Right ventricle myocardium inferior (tissue), 1 donor: ENCODE measurements around the gene ZNF44. TPM values are rescaled to one million over a fixed set of nuclear protein-coding genes. Genes with fewer than 3 reads are reported as not detected.
A peak's percentile ranks its signal among the peaks of the same experiment; 100 is the strongest.
"Not testable (repeated sequence)": the region's sequence is repeated elsewhere in the genome, so short reads cannot be mapped to it uniquely, and the experiment has no call there.

Source experiments
- ATAC-seq: fragments of 200-7000 bp; cut with Tn5 transposase; one replicate; pipeline ENCODE4 v1.9.1; 2020; ENCODE audit warnings: mild to moderate bottlenecking, moderate library complexity
- DNase-seq: peaks from one replicate; pipeline ENCODE4 v3.0.0; 2021; ENCODE audit errors: missing footprints
- intact Hi-C: fragments of 100-400 bp; cut with DNase I; formaldehyde crosslinking; loops from one replicate; pipeline ENCODE4 v1.11.0; 2022
- long read RNA-seq: library from polyadenylated mRNA; unstranded; transcript quantifications from one replicate; pipeline ENCODE4 v2.0.0, GENCODE V29; 2021
- total RNA-seq: library from RNA; stranded (reverse); fragmentation: NEBNext Ultra II Directional; extraction: Animal tissue kit (Norgen Biotek cat#: 25700); gene quantifications from one replicate; pipeline ENCODE4 v1.2.1, GENCODE V29; 2021
- donor health status: DM: no; HTN: yes; CAD: no; lungs with severe emphysema.

ZNF44 gene
- 9.2 TPM for total RNA-seq
- long read RNA-seq, partial matches to known transcripts = 1 of 7 reads
- long read RNA-seq, other reads (novel, unspliced or antisense) = 4 of 7 reads

DNA sequence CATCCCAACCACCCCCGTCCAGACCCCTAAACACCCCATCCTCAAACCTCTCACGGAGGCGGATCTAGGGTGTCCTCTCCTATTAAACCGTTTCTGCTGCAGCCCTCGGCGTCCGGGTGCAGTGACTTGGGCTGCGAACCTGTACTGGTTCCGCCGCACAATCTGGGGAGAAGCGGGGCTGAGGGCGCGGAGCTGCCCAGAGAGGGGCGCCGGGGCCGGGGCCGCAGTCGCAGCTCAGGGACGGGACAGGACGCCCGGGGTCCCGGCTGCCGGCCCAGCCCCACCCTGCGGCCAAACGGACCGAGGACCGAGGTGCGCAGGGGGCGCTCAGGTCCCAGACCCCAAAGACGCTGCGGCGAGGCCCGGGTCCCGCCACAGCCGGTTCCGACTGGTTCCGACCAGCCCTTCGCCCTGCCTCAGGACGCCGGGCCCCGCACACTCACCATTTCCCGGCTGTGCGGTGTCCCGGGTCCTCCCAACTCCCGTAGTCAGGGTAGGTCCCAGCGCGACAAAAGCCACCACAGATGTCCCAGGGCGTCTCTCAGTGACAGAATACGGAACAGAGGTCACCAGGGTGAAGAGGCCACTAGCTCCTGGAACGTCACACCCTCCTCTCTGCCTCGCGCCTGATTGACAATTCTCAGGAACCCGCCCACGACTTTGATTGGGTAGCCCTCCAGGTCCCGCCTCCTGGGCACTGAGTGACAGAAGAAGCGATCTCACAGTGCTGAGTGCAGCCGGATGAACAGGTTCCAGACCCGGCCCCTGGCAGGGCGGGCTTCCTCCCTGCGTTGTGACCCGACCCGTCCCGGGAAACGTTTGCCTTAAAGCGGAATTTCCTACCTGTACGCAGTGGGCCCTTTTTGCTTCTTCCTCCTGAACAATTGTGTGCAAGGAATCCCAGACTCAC lies at the start of gene ZNF44:
ZNF44 (minus strand) TSS at position 635 of the 910 bp plus-strand sequence; CDS start at position 446, 189 bp downstream.
- ATAC-seq = peak; percentile 99
- intact Hi-C loops = loop anchor here (2.0 to 5.0 kb wide), 2 partner anchors 38 to 70 kb away; partner anchors contain the start of genes ZNF442 and ZNF563
- peak; percentile 98 for DNase-seq

GRCh38 chr19:12333162-12334159 lies 38.8 kb upstream of the ZNF44 start, which contains the start of gene ZNF563:
Gene ZNF563 (minus strand): TSS chr19:12333633. CDS start chr19:12333482, 151 bp downstream.
- intact Hi-C loops = loop anchor here (2.0 to 5.0 kb wide), 3 partner anchors 31 to 67 kb away; partner anchors contain the start of genes ZNF442 and ZNF799

GRCh38 chr19:12331211-12331941 lies 36.7 kb upstream of the ZNF44 start:
- intact Hi-C loops = loop anchor here (5.0 kb wide), 1 partner anchor 34 kb away; no protein-coding TSS in a partner anchor
- no peak for DNase-seq
- ATAC-seq = no peak

More at GRCh38 chr19:12333162-12334159, 38.8 kb upstream of the ZNF44 start, which contains the start of gene ZNF563:
- peak; percentile 99 for ATAC-seq
- peak; percentile 97 for DNase-seq

- ATAC-seq = no peak
- no peak for DNase-seq
- intact Hi-C loops = loop anchor here (5.0 kb wide), 1 partner anchor 33 kb away; no protein-coding TSS in a partner anchor
Measured at GRCh38 chr19:12330340-12330739, 35.7 kb upstream of the ZNF44 start.

DNA sequence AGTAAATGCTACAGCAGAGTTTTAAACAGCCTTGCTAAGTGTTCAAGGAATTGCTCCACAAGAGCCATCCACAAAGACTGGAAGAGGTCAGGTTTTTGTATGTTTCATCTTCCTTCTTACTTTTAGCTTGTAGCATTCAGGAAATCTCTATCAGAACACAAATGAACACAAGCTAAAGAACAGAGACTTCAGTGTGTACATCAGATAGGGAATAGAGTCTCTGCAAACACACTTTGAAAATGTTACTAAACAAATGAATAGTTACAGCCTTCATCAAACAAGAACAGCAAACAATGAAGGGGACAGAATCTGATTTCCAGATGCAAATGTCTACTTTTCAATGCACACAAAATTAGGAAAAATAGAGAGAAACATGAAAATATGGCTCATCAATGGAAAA lies 31.0 kb upstream of the ZNF44 start:
- intact Hi-C loops = no loop called here
- ATAC-seq (no peak), DNase-seq (no peak)

DNA sequence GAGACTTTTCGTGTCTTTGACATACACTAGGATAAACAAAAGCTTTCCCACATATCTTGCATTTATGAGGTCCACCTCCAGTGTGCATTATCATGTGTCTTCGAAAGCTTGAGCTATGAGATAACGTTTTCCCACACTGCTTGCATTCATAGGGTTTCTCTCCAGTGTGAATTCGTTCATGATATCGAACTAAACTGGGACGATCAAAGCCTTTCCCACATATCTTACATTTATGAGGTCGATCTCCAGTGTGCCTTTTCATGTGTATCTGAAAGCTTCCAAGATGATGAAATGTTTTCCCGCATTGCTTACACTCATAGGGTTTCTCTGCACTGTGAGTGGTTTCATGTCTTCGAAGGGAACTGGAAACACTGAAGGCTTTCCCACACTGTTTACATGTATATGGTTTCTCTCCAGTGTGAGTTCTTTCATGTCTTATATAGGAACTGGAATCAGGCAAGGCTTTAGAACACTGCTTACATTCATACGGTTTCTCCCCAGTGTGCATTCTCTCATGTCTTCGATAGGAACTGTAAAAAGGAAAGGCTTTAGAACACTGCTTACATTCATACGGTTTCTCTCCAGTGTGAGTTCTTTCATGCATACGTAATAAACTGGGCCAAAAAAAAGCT lies 24.2 kb upstream of the ZNF44 start:
- DNase-seq (no peak), ATAC-seq (no peak)
- intact Hi-C loops = no loop called here

- intact Hi-C loops = no loop called here
- DNase-seq (no peak), ATAC-seq (no peak)
Measured at GRCh38 chr19:12314553-12314952, 19.9 kb upstream of the ZNF44 start.

DNA sequence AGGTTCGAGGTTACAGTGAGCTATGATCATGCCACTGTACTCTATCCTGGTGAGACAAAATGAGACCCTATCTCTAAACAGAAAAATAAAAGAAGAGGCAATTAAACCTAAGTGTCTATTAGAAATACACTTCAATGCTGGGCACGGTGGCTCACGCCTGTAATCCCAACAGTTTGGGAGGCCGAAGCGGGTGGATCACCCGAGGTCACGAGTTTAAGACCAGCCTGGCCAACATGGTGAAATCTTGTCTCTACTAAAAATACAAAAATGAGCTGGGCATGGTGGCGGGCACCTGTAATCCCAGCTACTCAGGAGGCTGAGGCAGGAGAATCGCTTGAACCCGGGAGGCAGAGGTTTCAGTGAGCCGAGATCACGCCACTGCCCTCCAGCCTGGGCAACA lies 14.2 kb upstream of the ZNF44 start:
- intact Hi-C loops, ATAC-seq, DNase-seq: not testable (repeated sequence)

- intact Hi-C loops = loop anchor here (2.0 to 5.0 kb wide), 2 partner anchors 37 to 70 kb away; partner anchors contain the start of genes ZNF442 and ZNF563
- ATAC-seq = no peak
- DNase-seq = no peak
Measured at GRCh38 chr19:12295191-12295590, 508 bp upstream of the ZNF44 start.

DNA sequence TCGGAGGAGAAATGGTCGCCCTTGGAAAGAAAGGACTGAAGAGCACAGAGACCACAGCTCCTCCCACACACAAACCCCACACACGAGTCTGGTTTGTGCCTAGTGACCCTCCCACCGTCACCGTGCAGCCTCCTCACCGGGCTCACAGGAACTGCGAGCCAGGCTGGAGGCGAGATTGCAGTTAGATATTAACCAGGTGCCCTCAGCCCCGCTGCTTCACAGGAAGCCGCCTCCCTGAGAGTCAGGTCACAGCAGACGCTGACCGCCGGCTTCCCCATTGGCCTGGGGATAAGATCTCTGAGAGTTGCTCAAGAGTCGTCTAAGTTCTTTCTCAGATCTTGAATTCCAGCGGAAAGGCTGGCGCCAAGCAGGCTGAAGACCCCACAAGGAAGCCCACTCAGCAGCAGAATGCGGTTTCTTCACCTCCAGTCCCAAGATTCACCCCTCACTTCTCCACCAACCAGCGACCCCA lies 870 bp downstream of the ZNF44 start:
- peak; percentile 86 for DNase-seq
- ATAC-seq = peak; percentile 35
- intact Hi-C loops = loop anchor here (2.0 kb wide), 1 partner anchor 71 kb away; the partner anchor contains the start of gene ZNF442

- intact Hi-C loops = no loop called here
- DNase-seq (no peak), ATAC-seq (no peak)
Measured at GRCh38 chr19:12289790-12290065, 5.0 kb downstream of the ZNF44 start.

GRCh38 chr19:12287958-12288500 lies 6.7 kb downstream of the ZNF44 start:
- DNase-seq (no peak), ATAC-seq (no peak)
- intact Hi-C loops = no loop called here

DNA sequence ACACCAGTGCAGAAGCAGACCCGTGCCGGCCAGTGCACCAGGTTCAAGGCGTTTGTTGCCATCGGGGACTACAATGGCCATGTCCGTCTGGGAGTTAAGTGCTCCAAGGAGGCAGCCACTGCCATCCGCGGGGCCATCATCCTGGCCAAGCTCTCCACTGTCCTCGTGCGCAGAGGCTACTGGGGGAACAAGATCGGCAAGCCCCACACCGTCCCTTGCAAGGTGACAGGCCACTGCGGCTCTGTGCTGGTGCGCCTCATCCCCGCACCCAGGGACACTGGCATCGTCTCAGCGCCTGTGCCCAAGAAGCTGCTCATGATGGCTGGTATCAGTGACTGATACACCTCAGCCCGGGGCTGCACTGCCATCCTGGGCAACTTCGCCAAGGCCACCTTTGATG lies 10.1 kb downstream of the ZNF44 start:
- intact Hi-C loops = no loop called here
- no peak for ATAC-seq
- DNase-seq = no peak

- ATAC-seq (no peak), DNase-seq (no peak)
- intact Hi-C loops = no loop called here
Measured at GRCh38 chr19:12284226-12284625, 10.5 kb downstream of the ZNF44 start.

GRCh38 chr19:12278713-12279112 lies 16.0 kb downstream of the ZNF44 start:
- intact Hi-C loops = no loop called here
- ATAC-seq = no peak

DNA sequence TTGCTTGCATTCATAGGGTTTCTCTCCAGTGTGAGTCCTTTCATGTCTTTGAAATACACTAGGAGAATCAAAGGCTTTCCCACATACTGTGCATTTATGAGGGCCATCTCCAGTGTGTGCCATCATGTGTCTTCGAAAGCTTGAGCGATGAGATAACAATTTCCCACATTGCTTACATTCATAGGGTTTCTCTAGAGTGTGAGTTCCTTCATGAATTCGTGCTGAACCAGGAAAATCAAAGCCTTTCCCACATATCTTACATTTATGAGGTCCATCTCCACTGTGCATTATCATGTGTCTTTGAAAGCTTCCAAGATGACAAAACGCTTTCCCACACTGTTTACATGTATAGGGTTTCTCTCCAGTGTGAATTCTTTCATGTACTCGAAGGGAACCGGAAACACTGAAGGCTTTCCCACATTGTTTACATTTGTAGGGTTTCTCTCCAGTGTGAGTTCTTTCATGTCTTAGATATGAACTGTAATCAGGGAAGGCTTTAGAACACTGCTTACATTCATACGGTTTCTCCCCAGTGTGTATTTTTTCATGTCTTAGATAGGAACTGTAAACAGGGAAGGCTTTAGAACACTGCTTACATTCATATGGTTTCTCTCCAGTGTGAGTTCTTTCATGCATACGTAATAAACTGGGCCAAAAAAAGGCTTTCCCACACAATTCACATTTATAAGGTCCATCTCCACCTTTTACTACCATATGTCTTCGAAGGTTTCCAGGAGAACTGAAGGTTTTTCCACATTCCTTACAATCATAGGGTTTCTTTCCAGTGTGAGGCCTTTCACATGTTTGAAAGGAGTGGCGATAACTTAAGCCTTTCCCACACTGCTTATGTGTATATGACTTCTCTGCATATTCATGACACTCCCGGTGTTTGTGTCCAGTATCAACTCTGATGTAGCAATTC lies 21.4 kb downstream of the ZNF44 start:
- DNase-seq (no peak), ATAC-seq (no peak)
- intact Hi-C loops = no loop called here

More at GRCh38 chr19:12278713-12279112, 16.0 kb downstream of the ZNF44 start:
- DNase-seq = no peak
